SK-N-MC (cell line): ENCODE data around the gene ICE2.
A peak's percentile ranks its signal among the peaks of the same experiment; 100 is the strongest.

Source experiments
- DNase-seq: peaks from one replicate; pipeline ENCODE4 v3.0.0-alpha.2; 2011; ENCODE audit warnings: low read depth, low spot score
- H3K27ac ChIP-seq: fragments of 200-600 bp; sonication (generic); 2 replicates; pipeline ENCODE4 v1.5.1; 2016; ENCODE audit warnings: mixed run types
- H3K36me3 ChIP-seq: fragments of 200-600 bp; sonication (generic); 2 replicates; pipeline ENCODE4 v1.6.1; 2017; ENCODE audit warnings: antibody characterized with exemption, low read length, mixed read lengths; ENCODE audit not compliant: insufficient read depth
- H3K4me3 ChIP-seq: fragments of 200-600 bp; sonication (generic); 2 replicates; pipeline ENCODE4 v1.5.1; 2016
- H3K9ac ChIP-seq: fragments of 200-600 bp; sonication (generic); 2 replicates; pipeline ENCODE4 v1.8.0; 2017; ENCODE audit warnings: mixed run types, mixed read lengths; ENCODE audit not compliant: insufficient read length
- H3K9me3 ChIP-seq: fragments of 200-600 bp; sonication (generic); 2 replicates; pipeline ENCODE4 v1.6.1; 2017; ENCODE audit warnings: low read depth, mild to moderate bottlenecking, antibody characterized with exemption, low read length, moderate library complexity, mixed read lengths
- EZH2 ChIP-seq: fragments of 200-600 bp; sonication (generic); IDR thresholded peaks from one replicate; pipeline ENCODE4 v1.6.1; 2017; ENCODE audit warnings: antibody characterized with exemption
- FOXP2 ChIP-seq: optimal IDR thresholded peaks from 2 replicates; pipeline ENCODE3; 2011; ENCODE audit warnings: mild to moderate bottlenecking, moderate library complexity; ENCODE audit not compliant: insufficient read depth; ENCODE audit errors: extremely low read length, control extremely low read depth
- POLR2AphosphoS5 ChIP-seq: IDR thresholded peaks from 2 replicates; pipeline ENCODE4 v1.6.1; 2012; ENCODE audit warnings: mild to moderate bottlenecking, low read depth, low read length, borderline replicate concordance

ICE2 gene

GRCh38 chr15:60509470-60509869 is 30.5 kb upstream of the ICE2 start:
- no peaks in the 10 kb centered on the region for H3K9me3 ChIP-seq
- TF ChIP-seq FOXP2 (no peak), POLR2AphosphoS5 (no peak), EZH2 (no peak)
- H3K36me3 ChIP-seq = no peaks in the 10 kb centered on the region
- DNase-seq = no peak
- no peak overlapping the region for H3K27ac ChIP-seq
- no peak overlapping the region for H3K4me3 ChIP-seq
- no peak overlapping the region for H3K9ac ChIP-seq

- DNase-seq = no peak
- Histone ChIP-seq H3K9me3 (no peaks in the 10 kb centered on the region), H3K27ac (no peak overlapping the region), H3K4me3 (no peak overlapping the region), H3K36me3 (no peaks in the 10 kb centered on the region), H3K9ac (no peak overlapping the region)
- no peak for TF ChIP-seq POLR2AphosphoS5
- TF ChIP-seq EZH2 = no peak
- no peak for TF ChIP-seq FOXP2
These were observed 29.5 kb upstream of the ICE2 start for GRCh38 chr15:60508442-60508841.

DNA sequence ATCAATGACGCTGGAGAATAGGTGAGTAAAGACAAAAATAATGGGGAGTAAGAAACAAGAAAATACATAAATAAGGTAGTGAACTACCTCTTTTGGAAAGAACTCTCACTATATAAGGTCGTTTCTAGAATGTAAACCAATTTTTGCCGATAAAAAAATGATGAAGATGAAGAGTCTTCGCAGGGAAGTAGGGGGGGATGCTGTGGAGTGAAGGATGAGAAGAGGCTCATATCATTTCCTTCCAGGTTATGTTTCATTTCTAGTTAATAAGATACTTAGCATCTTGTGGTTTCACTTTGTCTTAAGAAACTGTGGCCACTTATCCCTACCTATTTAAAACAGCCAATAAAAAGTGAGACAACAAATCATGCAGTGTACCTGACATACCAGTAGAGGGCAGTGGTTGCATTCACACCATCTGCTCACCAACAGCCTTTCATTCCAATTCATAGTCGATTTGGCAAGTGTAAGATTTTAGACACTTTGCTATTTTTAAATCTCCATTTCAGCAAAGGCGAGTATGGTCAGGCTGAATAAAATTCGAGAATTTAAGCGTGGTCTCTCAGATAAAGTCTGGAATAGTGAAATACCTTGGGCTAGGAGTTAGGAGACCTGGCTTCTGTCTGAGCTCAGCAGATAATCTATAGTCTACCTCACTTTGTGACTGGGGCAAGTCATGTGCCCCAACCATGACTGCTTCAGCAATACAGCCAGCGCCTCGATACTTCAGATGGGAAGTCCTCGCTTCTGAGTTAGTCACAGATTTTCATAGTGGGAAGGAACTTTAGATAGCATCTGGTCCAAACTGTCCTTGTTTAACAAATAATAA is 28.9 kb upstream of the ICE2 start:
- peak; percentile 42 for DNase-seq
- H3K9ac ChIP-seq = no peak overlapping the region
- no peaks in the 10 kb centered on the region for H3K36me3 ChIP-seq
- no peak for TF ChIP-seq EZH2
- TF ChIP-seq FOXP2 = no peak
- no peak for TF ChIP-seq POLR2AphosphoS5
- no peak overlapping the region for H3K4me3 ChIP-seq
- H3K27ac ChIP-seq = no peak overlapping the region
- H3K9me3 ChIP-seq = no peaks in the 10 kb centered on the region

DNA sequence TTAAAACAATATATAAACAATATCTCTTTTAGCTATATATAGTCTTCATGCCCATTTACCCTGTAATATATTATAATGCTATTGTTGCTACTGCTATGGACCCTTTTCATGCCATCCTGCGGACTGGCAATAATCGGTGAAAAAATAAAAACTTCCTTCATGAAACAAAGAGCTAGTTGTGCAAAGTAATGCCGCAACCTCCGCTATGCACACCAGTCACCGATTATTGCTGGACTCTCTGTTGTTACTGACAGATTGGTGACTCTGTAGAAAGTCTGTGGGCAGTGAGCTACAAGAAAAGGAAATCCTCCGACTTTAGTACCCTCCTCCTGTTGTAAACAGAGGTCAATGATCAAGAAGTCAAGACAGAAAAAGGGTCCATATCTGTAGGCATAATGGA is 17.9 kb upstream of the ICE2 start:
- no peak overlapping the region for H3K9ac ChIP-seq
- H3K9me3 ChIP-seq = no peaks in the 10 kb centered on the region
- no peaks in the 10 kb centered on the region for H3K36me3 ChIP-seq
- no peak overlapping the region for H3K27ac ChIP-seq
- TF ChIP-seq FOXP2 (no peak), EZH2 (no peak), POLR2AphosphoS5 (no peak)
- H3K4me3 ChIP-seq = no peak overlapping the region
- DNase-seq = no peak

- DNase-seq = no peak
- H3K9me3 ChIP-seq = no peaks in the 10 kb centered on the region
- H3K4me3 ChIP-seq = no peak overlapping the region
- H3K27ac ChIP-seq = no peak overlapping the region
- TF ChIP-seq POLR2AphosphoS5 (no peak), EZH2 (no peak), FOXP2 (no peak)
- H3K9ac ChIP-seq = no peak overlapping the region
- no peaks in the 10 kb centered on the region for H3K36me3 ChIP-seq
These were observed 15.2 kb upstream of the ICE2 start for GRCh38 chr15:60494108-60494507.

- H3K9ac ChIP-seq = no peak overlapping the region
- no peaks in the 10 kb centered on the region for H3K9me3 ChIP-seq
- H3K36me3 ChIP-seq = no peaks in the 10 kb centered on the region
- no peak overlapping the region for H3K4me3 ChIP-seq
- TF ChIP-seq POLR2AphosphoS5 (no peak), EZH2 (no peak), FOXP2 (no peak)
- no peak overlapping the region for H3K27ac ChIP-seq
- no peak for DNase-seq
These were observed 14.2 kb upstream of the ICE2 start for GRCh38 chr15:60493166-60493565.

GRCh38 chr15:60486742-60487141 is 7.8 kb upstream of the ICE2 start:
- no peak overlapping the region for H3K27ac ChIP-seq
- no peak for DNase-seq

GRCh38 chr15:60485365-60486055 is 6.6 kb upstream of the ICE2 start:
- TF ChIP-seq EZH2 (no peak), FOXP2 (no peak), POLR2AphosphoS5 (no peak)
- no peak overlapping the region for H3K9ac ChIP-seq
- no peaks in the 10 kb centered on the region for H3K36me3 ChIP-seq
- DNase-seq = no peak
- H3K4me3 ChIP-seq = no peak overlapping the region
- no peak overlapping the region for H3K27ac ChIP-seq
- no peaks in the 10 kb centered on the region for H3K9me3 ChIP-seq

More at GRCh38 chr15:60486742-60487141, 7.8 kb upstream of the ICE2 start:
- no peak overlapping the region for H3K9ac ChIP-seq
- TF ChIP-seq POLR2AphosphoS5 = no peak
- TF ChIP-seq EZH2 = no peak
- no peak for TF ChIP-seq FOXP2
- H3K9me3 ChIP-seq = no peaks in the 10 kb centered on the region
- H3K4me3 ChIP-seq = no peak overlapping the region
- no peaks in the 10 kb centered on the region for H3K36me3 ChIP-seq
